NAMALWA (cell line): Measurements from ENCODE around the gene AKR1C1.
A peak's percentile ranks its signal among the peaks of the same experiment; 100 is the strongest.
"Not testable (repeated sequence)": the region's sequence is repeated elsewhere in the genome, so short reads cannot be mapped to it uniquely, and the experiment has no call there.

Experiments used
- DNase-seq: peaks from one replicate; pipeline ENCODE4 v3.0.0-alpha.2; 2015; ENCODE audit warnings: low spot score

Gene AKR1C1

GRCh38 chr10:4984223-4984622, 21.0 kb downstream of the AKR1C1 start:
- DNase-seq, result no peak

DNA sequence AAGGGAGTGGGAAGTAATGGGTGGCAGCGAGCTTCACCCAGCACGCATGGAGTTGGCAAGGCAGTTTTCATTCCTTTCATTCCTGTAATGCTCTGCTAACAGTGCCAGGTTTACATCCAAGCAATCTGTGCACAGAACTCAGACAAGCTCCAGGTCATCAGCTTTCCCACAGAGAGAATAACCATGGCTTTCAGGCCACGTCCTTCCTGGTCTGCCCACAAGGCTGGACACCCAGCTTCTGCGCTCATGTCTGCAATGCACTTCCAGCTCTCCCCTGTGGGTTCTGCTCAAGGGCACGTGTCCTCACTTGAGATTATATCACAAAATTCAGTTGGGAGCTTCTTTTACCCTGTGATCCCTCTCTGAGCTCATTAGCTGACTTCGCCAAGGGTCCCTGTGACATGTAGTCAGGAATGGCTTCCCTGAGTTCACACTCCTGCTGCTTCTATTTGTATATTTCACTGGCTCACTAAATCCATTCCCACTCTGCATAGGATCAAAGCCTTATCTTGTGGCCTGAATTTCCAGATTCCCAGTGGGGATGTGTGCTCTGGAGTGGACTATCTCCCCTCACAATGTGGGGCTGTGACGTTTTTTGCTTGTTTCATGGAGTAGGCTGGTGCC, 21.9 kb downstream of the AKR1C1 start:
- DNase-seq, result no peak

DNA sequence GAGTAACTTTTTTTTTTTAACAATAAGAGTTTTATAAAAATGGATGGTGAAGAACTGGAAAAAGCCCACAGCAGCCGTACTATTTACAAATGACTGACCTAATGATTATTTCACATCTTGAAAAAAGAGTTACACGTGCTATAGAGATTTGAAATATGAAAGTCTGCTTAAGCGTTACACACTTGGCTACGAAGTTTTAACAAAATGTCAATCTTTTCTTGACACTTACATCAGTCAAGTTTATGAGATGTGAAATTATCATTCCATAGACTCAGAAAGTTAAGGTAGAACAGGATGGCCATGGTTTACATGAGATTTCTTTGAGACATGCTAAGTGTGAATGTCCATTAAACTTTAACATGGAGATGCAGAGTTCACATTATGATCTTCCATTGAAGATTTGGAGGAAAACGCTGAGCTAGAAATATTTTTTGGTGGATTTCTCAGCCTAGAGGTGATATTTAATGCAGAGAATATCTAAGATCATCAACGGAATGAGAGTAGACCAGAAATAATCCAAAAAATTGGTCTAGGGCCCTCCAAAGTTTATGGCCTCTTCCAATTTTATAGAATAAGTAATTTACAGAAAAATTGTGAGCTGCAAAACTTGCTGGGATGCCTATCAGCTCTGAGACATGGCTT, 24.9 kb downstream of the AKR1C1 start:
- not testable (repeated sequence) for DNase-seq

GRCh38 chr10:4990217-4990616, 27.0 kb downstream of the AKR1C1 start:
- DNase-seq, result no peak

DNA sequence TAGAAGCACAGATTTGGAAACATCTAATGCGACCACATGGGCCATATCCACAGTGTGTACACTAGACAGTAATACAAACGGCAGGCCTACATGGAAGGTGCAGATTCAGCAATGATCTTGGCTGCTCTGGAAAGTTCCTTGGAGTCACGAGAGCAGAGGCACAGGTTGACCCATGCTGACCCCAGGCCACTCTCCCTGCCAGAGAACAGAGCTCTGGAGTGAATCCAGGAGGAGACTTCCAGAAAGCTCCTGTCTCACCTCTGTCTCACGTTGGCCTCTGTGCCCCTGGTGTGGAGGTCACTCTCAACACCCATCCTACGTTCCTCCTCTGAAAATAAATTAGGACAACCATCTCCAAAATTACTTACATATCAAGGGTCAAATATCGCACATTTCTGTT, 28.2 kb downstream of the AKR1C1 start:
- not testable (repeated sequence) for DNase-seq

GRCh38 chr10:4992564-4992963, 29.3 kb downstream of the AKR1C1 start:
- DNase-seq, result not testable (repeated sequence)

DNA sequence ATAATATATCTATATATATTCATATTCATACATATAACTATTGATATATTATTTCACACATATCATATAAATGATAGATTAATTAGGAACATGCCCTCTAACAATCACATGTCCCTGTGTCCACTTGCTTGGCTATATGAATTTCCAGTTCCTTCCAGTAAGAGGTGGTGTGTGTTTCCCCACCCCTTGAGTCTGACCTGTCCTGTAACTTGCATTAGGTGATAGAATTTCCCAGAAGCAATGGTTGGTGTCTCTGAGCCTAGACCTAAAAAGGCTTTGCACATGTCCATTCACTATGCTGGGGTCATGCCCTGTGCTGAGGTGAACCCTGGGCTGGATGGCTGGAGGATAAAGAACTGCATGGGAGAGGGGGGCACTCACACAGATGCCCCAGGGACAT, 31.0 kb downstream of the AKR1C1 start:
- not testable (repeated sequence) for DNase-seq

DNA sequence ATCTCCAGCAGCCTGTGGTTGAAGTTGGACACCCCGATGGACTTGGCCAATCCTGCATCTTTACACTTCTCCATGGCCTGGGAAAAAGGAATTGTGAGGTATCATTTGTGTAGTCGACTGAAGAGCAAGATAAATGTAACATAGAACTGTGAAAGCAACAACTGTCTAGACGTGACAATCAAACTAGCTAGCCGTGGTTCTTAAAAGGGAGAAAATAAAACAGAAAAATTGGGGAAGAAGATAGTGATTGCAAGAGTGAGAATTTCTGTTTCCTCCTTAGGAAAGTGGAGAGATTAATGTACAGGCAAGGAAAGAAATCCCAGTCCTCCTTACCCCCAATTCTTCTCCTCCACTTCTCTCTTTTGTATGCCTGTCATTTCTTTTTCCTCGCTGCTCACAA, 35.5 kb downstream of the AKR1C1 start:
- no peak for DNase-seq

- DNase-seq, result no peak
Observed at GRCh38 chr10:5002013-5002727, 39.0 kb downstream of the AKR1C1 start.

GRCh38 chr10:5003127-5004029, 40.2 kb downstream of the AKR1C1 start, which contains the start of gene AKR1C2:
Gene AKR1C2, minus strand, starts transcription at chr10:5003857. Its CDS starts 22 bp downstream, at chr10:5003835.
- DNase-seq, result not testable (repeated sequence)

DNA sequence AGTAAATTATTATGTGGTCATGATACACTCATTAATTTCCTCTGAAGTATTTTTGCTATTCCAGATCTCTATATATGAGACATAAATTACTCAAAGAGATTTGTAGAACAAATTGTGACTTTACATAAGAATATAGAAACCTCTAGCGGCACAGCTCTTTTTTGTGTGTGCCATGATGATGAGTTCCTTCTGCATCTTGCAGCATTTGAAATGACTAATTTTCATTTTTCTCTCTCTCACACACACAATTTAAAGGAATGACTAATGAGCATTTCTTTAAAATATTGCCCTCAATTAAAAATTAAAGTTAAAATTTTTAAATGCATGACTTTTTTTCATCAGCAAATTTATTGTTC, 40.8 kb downstream of the AKR1C1 start:
- DNase-seq, result not testable (repeated sequence)

DNA sequence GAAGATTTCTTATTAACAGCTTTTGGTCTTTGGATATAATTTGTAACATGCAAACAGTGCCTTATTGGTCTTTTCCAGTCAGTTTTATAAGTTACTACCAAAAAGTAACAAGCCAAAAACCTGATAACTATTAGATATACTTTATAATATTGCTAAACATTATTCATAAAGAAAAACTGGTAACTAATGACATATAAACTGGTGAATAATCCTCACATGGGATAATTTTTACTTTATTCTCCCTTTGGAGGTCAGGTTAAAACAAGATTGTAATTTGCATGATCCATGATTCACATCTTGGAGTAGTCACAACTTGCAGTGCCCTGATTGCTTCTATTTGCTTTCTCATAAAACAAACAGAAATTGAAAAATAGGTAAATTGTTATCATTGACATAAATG, 41.3 kb downstream of the AKR1C1 start:
- not testable (repeated sequence) for DNase-seq

DNA sequence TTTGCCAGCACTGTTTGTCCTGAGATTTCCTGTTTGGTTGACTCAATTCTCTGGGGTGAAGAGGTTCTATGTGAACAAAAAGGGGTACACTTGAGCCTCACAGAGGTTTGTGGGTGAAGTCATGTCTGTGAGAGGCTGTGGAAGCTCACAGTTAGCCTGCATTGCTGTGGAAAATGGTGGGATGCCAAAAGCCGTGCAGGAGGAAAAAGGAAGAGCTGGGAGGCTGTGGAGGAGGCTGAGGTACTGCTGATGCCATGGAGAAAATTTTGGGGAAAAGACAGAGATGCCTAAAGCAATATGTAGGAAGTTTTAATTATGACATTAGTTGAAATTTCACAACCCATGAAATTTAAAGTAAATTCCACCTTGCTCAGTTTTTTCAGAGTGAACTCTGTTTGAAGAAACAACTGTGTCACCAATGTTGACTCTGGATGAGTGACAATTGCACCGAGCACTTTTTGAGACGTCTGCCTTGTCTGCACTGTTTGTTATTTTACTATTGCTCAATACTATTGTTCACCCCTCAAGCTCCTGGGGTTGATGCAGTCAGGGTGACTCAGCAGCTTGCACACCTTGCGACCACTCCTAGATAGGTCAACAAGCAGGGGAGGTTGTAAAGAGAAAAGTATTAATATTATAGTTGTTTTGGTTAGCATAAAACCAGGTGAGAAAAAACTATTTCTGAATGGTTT, 45.8 kb downstream of the AKR1C1 start:
- DNase-seq, result not testable (repeated sequence)

DNA sequence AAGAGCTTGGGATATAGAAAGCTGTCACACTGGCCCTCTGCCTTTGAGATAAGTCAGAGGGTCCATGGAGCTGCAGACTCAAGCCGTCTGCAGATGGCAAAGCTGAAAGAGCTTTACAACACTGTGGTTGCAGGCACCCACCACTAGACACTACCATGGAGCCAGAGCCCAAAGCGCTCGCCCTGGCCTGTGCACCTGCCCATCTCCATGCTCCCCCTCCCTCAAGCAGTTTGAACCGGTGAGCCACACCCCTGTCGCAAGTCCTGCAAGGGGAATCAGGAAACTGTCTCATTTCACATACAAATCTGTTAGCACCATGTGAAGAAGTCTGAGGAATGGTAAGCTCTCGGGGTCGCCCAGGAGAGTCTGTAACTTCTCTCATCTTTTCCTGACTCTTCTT, 46.8 kb downstream of the AKR1C1 start:
- DNase-seq, result not testable (repeated sequence)

DNA sequence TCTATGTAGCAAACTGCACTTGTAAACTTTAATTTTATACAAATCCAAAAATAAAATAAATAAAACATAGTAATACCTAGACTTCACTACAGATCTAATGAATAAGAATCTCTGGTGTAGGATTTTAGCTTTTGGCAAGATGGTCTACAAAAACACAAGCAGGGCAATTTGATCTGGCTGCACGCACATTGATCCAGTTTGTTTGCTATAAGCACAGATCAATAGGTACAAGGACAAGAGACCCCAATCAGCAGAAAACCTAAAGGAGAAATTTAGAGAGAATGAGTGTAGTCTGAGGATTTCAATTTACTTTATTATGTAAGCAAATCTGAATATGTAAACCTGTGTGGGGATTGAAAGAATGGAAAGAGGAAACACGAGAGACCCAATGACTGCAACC, 48.2 kb downstream of the AKR1C1 start:
- DNase-seq, result not testable (repeated sequence)

DNA sequence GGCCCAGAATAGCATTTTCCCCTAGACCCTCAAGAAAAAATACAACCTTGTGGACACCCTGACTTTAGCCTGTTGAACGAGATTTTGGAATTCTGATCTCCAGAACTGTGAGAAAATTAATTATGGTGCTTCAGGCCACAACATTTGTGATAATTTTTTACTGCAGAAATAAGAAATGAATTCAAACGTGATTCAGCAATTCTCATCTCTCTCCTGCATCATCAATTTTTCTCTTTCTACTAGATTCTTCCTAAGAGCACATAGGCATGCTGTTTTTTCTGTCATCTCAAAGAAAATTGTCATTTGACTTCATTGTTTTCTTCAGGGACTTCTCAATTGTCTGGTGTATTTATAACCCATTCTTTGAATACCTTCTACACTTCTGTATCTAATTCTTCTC, 49.4 kb downstream of the AKR1C1 start:
- DNase-seq, result no peak

DNA sequence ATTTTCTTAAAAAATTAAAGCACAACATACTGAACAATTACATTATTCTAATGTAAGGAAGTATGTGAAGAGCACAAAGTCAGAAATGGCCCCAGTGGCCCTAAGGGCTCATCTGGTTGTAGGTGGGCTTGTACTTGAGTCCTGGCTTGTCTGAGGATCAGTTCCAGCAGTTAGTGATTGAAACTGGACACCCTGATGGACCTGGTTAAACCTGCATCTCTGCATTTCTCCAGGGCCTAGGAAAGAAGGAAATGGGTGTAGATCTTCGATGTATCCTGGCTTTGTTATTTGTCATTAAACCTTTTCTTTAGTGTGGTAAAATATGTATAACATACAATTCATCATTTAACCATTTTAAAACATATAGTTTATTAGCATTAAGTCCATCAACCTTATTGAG, 50.2 kb downstream of the AKR1C1 start:
- no peak for DNase-seq

GRCh38 chr10:5014200-5014910, 51.1 kb downstream of the AKR1C1 start:
- not testable (repeated sequence) for DNase-seq

DNA sequence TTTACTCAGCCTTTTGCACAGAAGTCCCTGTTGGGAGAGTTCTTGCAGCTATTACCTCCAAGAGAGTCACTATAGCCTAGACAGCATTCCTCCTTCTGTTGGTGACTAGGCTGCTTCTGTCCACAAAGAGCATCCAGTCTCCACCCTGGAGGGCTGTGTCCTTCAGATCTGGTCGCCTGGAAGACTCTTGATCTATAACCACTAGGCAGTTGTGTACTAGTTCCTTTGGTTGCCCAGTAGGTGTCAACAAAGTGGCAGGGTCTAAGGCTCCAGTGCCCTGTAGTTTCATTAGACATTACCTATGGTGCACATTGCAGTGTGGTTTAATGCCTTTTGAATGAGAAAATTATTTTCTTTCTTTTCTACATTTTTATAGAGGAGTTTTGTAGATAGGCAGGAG, 51.7 kb downstream of the AKR1C1 start:
- peak; percentile 5 for DNase-seq

DNA sequence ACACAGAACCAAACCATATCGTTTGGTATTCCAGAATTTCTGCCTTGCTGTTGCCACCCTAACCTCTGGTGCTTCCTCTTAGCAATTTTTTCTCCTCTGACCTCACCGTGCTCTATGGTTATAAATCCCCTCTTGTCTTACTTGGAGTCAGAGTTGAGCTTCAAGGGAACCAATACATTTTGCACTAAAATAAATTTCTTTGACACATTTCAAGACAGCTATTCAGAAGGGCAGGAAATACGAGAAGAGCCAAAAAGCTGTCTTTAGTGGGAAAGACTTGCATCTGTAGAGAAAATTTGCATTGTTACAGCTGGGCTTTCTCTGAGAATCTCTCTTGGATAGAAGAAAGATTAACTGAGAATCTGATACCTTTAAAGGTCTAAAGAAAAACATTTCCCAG, 54.9 kb downstream of the AKR1C1 start:
- DNase-seq, result no peak
